SJCRH30 (cell line): ENCODE results near the gene RBBP5. TPM values are rescaled to one million over a fixed set of nuclear protein-coding genes. Genes with fewer than 3 reads are reported as not detected.
A peak's percentile ranks its signal among the peaks of the same experiment; 100 is the strongest.

ENCODE experiments used
- DNase-seq, 2 experiments: peaks; one replicate each; pipeline ENCODE4 v3.0.0-alpha.2; 2015 to 2020
- H3K27ac ChIP-seq: fragments of 250-450 bp; sonication (Bioruptor Pico); 2 replicates; pipeline ENCODE4 v1.5.1; 2020; ENCODE audit warnings: mild to moderate bottlenecking, moderate library complexity
- H3K27me3 ChIP-seq: fragments of 250-450 bp; sonication (Bioruptor Pico); 2 replicates; pipeline ENCODE4 v1.5.1; 2020; ENCODE audit warnings: mild to moderate bottlenecking, moderate library complexity
- H3K36me3 ChIP-seq: fragments of 250-450 bp; sonication (Bioruptor Pico); 2 replicates; pipeline ENCODE4 v1.5.1; 2020; ENCODE audit warnings: mild to moderate bottlenecking, moderate library complexity
- H3K4me1 ChIP-seq: fragments of 250-450 bp; sonication (Bioruptor Pico); 2 replicates; pipeline ENCODE4 v1.5.1; 2020; ENCODE audit warnings: mild to moderate bottlenecking, moderate library complexity
- H3K4me3 ChIP-seq: fragments of 250-450 bp; sonication (Bioruptor Pico); 2 replicates; pipeline ENCODE4 v1.5.1; 2020; ENCODE audit warnings: mild to moderate bottlenecking, moderate library complexity
- H3K9me3 ChIP-seq: fragments of 250-450 bp; sonication (Bioruptor Pico); replicated peaks from 2 replicates; pipeline ENCODE4 v1.5.1; 2020; ENCODE audit warnings: mild to moderate bottlenecking, moderate library complexity
- total RNA-seq: library from RNA; depleted of rRNA; stranded (reverse); fragments of >200 nt; shearing (Covaris generic); gene quantifications from 2 replicates; pipeline ENCODE4 v1.2.3, GENCODE V29; 2014

Gene RBBP5
- total RNA-seq, 1 experiment from 2014 or later: 33.8 TPM

DNA sequence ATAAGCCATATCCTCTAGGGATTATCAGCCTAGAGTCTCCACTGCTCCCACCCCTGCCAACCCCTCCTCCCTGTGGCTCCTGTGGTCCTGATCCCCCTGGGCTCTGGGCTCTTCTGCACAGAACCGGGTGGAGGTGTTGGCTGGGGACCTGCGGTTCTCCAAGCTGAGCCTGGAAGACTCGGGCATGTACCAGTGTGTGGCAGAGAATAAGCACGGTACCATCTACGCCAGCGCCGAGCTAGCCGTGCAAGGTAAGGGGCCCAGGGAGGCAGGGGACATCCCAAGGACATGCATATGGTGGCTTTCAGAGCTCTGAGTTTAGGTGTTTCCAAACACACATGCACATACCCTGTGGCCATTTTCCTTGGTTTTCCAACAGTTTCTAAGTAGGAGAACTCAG is 59.5 kb downstream of the RBBP5 start:
- Histone ChIP-seq H3K27me3 (peaks cover 5% of the 10 kb centered on the region; the same call in 1 of the 2 replicates), H3K36me3 (no peaks in the 10 kb centered on the region), H3K9me3 (no peaks in the 10 kb centered on the region), H3K27ac (no peak overlapping the region), H3K4me3 (no peak overlapping the region), H3K4me1 (no peaks in the 10 kb centered on the region)
- no peak for DNase-seq

DNA sequence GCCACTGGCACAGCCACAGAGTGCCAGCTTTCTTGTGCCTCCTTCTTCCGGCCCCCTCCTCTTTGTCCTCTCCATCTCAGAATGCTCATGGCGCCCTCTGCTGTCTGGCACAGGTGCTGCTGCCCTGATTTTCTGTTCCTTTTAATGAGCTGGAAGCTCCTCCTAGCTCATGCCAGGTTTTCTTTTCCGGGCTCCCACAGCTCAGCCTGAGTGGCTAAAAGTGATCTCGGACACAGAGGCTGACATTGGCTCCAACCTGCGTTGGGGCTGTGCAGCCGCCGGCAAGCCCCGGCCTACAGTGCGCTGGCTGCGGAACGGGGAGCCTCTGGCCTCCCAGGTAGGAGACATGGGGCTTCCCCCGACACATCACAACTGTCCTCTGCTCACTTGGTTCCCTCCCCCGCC is 60.1 kb downstream of the RBBP5 start:
- no peaks in the 10 kb centered on the region for H3K36me3 ChIP-seq
- no peaks in the 10 kb centered on the region for H3K9me3 ChIP-seq
- peaks cover 8% of the 10 kb centered on the region for H3K27me3 ChIP-seq
- H3K4me3 ChIP-seq: no peak overlapping the region
- DNase-seq: peak; percentile 80 to 90
- H3K27ac ChIP-seq: no peak overlapping the region
- peaks cover 4% of the 10 kb centered on the region for H3K4me1 ChIP-seq

DNA sequence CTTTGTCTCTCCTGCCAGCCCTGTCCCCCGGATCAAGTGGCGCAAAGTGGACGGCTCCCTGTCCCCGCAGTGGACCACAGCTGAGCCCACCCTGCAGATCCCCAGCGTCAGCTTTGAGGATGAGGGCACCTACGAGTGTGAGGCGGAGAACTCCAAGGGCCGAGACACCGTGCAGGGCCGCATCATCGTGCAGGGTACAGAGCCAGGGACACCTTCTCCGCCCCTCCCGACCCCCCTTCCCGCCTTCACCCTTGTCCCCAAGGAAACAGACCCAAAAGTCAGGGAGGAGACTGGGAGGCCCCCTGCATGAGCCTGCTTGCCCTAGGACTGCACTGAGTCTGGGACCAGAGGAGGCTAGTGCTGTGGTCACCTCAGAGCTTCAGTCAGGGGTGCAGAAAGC is 60.6 kb downstream of the RBBP5 start:
- Histone ChIP-seq H3K4me3 (no peak overlapping the region), H3K9me3 (no peaks in the 10 kb centered on the region), H3K27ac (no peak overlapping the region), H3K36me3 (no peaks in the 10 kb centered on the region), H3K27me3 (peaks cover 11% of the 10 kb centered on the region), H3K4me1 (peaks cover 8% of the 10 kb centered on the region)
- DNase-seq: no peak

DNA sequence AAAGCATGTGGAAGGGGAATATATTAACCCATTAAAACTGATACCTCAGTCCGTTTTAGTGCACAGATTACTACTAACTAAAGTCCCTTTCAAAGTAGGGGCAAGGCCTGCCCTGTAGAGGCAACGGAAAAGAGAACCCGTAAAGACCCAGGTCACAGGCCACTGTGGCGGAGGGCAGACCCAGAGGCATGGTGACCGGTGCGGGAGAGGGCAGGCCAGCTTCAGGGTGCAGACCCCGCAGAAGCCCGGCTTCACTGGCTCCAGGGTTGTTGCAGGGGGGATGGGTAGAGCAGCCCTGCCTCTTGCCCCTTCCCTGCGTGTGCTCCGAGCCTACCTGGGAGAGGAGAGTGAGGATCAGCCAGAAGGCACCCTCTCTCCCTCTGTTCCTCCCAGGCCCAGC is 61.0 kb downstream of the RBBP5 start:
- no peak overlapping the region for H3K4me3 ChIP-seq
- H3K27me3 ChIP-seq: peaks cover 11% of the 10 kb centered on the region
- no peak overlapping the region for H3K27ac ChIP-seq
- H3K4me1 ChIP-seq: peaks cover 8% of the 10 kb centered on the region
- no peaks in the 10 kb centered on the region for H3K9me3 ChIP-seq
- no peak for DNase-seq
- no peaks in the 10 kb centered on the region for H3K36me3 ChIP-seq

DNA sequence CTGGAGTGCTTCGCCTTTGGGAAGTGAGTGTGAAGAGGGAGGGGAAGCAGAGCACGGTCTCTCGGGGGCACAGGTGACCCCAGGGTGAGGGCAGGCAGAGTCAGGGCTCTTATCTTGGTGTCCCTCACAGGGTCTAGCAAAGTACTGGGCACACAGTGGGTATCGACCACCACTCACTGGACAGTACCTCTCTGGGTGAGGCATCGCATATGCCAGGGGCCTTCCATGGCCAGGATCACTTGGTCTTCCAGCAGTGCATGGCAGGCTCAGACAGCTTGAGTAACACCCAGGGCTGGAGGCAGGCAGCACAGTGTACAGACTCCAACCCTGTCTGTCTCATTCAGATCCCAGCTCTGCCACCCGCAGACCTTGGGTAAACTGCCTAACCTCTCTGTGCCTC is 62.1 kb downstream of the RBBP5 start:
- Histone ChIP-seq H3K27me3 (peaks cover 16% of the 10 kb centered on the region), H3K4me3 (no peak overlapping the region), H3K9me3 (no peaks in the 10 kb centered on the region), H3K27ac (no peak overlapping the region), H3K4me1 (peaks cover 8% of the 10 kb centered on the region), H3K36me3 (no peaks in the 10 kb centered on the region)
- DNase-seq: no peak

DNA sequence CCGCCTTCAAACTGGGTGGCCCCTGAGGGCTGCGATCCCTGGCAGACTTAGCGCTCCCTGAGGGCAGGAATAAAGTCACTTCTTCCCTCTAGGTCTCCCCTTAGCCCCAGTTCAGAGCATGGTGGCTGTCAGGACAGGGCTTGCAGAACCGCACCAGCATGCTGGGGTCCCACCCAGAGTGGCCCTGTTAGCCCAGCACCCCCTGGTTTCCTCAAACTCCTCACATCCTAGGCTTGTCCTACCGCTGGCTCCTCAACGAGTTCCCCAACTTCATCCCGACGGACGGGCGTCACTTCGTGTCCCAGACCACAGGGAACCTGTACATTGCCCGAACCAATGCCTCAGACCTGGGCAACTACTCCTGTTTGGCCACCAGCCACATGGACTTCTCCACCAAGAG is 62.9 kb downstream of the RBBP5 start:
- Histone ChIP-seq H3K36me3 (no peaks in the 10 kb centered on the region), H3K4me1 (peaks cover 8% of the 10 kb centered on the region), H3K27ac (no peak overlapping the region), H3K9me3 (no peaks in the 10 kb centered on the region), H3K27me3 (peaks cover 22% of the 10 kb centered on the region), H3K4me3 (no peak overlapping the region)
- no peak for DNase-seq

- Histone ChIP-seq H3K27me3 (peaks cover 29% of the 10 kb centered on the region), H3K27ac (no peak overlapping the region), H3K4me1 (peaks cover 8% of the 10 kb centered on the region), H3K4me3 (no peak overlapping the region), H3K36me3 (no peaks in the 10 kb centered on the region), H3K9me3 (no peaks in the 10 kb centered on the region)
- DNase-seq: no peak
Observed at GRCh38 chr1:205057808-205058575, 63.8 kb downstream of the RBBP5 start.

DNA sequence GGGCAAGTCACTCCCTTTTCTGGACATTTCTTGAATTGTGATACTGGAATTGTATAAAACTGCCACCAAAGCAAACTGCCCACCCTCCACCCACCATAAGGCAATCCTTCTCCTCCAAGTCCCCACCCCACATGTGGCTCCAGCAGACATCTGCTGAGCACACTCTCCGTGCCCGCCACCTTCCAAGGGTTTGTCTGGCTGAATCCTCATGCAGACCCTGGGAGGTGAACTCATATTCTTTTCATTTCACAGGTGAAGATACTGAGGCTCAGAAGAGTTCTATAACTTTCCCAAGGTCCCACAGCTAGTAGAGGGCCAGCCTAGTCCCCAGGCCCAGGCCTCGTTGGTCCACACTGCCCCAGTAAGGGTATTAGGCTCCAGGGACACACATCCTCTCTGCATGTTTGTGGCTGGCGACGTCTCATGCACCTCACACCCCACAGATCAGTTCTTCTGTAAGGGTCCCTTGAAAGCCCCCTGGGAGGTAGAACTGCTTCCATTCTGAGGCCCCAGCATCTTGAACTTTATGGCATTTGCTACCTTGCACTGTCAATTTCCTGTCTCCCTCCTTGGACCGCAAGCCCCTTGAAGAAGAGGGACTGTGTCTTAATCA is 64.7 kb downstream of the RBBP5 start:
- Histone ChIP-seq H3K27ac (no peak overlapping the region), H3K27me3 (peaks cover 33% of the 10 kb centered on the region), H3K4me1 (peaks cover 8% of the 10 kb centered on the region), H3K4me3 (no peak overlapping the region), H3K9me3 (no peaks in the 10 kb centered on the region), H3K36me3 (no peaks in the 10 kb centered on the region)
- no peak for DNase-seq

- peak; percentile 84 to 85 for DNase-seq
- H3K4me1 ChIP-seq: peaks cover 8% of the 10 kb centered on the region
- H3K27ac ChIP-seq: no peak overlapping the region
- H3K9me3 ChIP-seq: no peaks in the 10 kb centered on the region
- no peaks in the 10 kb centered on the region for H3K36me3 ChIP-seq
- H3K27me3 ChIP-seq: peaks cover 36% of the 10 kb centered on the region
- H3K4me3 ChIP-seq: no peak overlapping the region
Observed at GRCh38 chr1:205056188-205056611, 65.6 kb downstream of the RBBP5 start.

DNA sequence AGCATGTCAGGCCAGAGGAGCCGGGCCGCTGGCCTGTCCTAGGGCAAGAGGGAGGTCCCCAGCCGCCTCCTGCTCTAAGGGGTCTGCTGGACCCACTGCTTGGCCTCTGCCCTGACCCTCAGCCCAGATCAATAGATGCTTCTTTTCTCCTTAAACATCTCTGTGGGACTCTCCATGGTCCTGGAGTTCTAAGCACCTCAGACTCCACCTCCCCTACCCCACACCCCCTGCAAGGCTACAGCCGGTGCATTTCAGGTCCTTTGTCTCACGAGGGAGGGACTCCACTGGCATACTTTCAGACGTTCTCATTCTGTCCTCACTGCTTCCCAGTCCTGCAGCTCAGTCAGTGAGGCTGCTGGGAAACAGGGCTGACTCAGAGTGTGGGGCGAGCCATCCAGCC is 67.8 kb downstream of the RBBP5 start:
- Histone ChIP-seq H3K4me3 (no peak overlapping the region), H3K27me3 (peaks cover 43% of the 10 kb centered on the region), H3K9me3 (no peaks in the 10 kb centered on the region), H3K4me1 (peaks cover 8% of the 10 kb centered on the region), H3K27ac (no peak overlapping the region), H3K36me3 (no peaks in the 10 kb centered on the region)
- no peak for DNase-seq

DNA sequence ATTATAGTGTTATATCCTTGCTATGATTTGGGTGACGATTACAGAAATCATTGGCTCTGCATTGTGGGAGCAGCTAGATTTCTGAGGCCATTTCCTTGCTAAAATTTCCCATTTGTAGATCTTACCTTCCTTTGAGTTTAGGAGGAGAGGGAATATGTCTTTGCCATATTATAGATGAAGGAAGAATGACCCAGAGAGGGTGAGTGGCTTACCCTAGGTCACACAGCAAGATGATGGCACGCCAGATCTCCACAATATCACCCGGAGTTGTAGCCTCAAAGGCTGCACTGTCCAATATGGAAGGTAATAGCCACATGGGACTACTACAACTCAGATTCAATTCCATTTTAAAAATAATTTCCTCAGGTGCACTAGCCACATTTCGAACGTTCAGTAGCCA is 68.5 kb downstream of the RBBP5 start:
- Histone ChIP-seq H3K27me3 (peaks cover 43% of the 10 kb centered on the region), H3K4me3 (no peak overlapping the region), H3K27ac (no peak overlapping the region), H3K4me1 (peaks cover 8% of the 10 kb centered on the region), H3K36me3 (no peaks in the 10 kb centered on the region), H3K9me3 (no peaks in the 10 kb centered on the region)
- no peak for DNase-seq

DNA sequence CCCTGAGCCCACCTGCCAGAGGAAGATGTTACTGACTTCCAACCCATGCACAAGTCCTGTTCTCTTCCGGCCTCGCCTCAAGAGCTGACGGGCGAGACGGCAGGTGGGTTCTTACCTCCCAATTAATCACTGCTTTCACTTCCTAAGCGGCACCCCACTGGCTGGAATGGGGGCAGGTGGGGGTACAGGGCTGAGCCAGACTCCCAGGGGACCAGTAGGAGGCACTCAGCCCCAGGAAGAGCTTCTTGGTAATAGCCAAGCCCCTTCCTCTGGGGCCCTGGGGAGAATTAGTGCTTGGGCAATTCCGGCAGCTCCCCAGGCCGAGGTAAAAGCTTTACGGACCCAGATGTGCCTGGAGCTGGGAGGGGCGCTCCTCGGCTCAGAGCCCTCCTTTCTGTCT is 69.1 kb downstream of the RBBP5 start:
- Histone ChIP-seq H3K4me3 (no peak overlapping the region), H3K36me3 (no peaks in the 10 kb centered on the region), H3K27ac (no peak overlapping the region), H3K9me3 (no peaks in the 10 kb centered on the region), H3K4me1 (peaks cover 8% of the 10 kb centered on the region), H3K27me3 (peaks cover 43% of the 10 kb centered on the region)
- no peak for DNase-seq

DNA sequence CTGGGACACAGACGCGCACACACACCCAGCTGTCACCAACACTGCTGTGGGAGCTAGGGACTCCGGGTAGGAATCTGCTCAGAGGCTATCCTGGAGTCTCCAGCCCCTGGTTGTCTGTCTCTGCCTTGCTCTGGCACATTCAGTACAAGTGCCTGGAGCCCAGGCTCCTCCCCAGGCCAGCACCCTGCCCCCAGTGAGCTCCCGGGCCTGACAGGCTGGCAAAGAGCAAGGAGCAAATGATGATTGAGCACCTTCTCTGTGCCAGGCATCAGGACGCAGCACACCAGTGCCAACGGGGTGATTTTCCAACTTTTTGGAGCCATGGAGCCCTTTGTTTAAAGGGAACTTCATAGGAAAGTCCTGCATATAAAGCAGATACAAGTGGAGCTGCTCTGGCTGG is 72.3 kb downstream of the RBBP5 start:
- no peaks in the 10 kb centered on the region for H3K36me3 ChIP-seq
- H3K4me3 ChIP-seq: no peak overlapping the region
- no peaks in the 10 kb centered on the region; the same call in 1 of the 2 replicates for H3K4me1 ChIP-seq
- H3K27me3 ChIP-seq: peaks cover 47% of the 10 kb centered on the region
- H3K9me3 ChIP-seq: no peaks in the 10 kb centered on the region
- no peak overlapping the region for H3K27ac ChIP-seq
- DNase-seq: no peak

DNA sequence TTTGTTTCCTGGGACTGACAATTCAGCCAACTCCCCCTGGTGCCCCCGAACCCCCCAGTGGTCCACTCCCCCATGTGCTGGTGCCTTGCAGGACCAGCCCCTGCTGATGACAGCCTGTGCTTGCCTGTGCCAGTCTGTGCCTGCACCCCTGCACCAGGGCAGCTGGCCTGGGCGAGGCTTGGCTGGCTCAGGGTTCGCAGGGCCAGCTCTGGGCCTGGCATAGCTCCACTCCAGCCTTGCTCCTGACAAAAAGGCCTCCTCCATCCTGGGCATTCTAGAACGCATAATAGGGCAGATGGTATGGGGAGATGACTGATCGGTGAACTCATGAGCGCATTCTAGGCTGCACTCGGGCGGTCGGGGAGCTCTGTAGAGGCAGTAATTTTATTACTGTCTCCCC is 73.4 kb downstream of the RBBP5 start:
- H3K36me3 ChIP-seq: no peaks in the 10 kb centered on the region
- H3K9me3 ChIP-seq: no peaks in the 10 kb centered on the region
- H3K27ac ChIP-seq: no peak overlapping the region
- H3K4me1 ChIP-seq: no peaks in the 10 kb centered on the region; the same call in 1 of the 2 replicates
- H3K27me3 ChIP-seq: peaks cover 50% of the 10 kb centered on the region
- DNase-seq: no peak
- no peak overlapping the region for H3K4me3 ChIP-seq

- Histone ChIP-seq H3K9me3 (no peaks in the 10 kb centered on the region), H3K27me3 (peaks cover 47% of the 10 kb centered on the region), H3K4me3 (no peak overlapping the region), H3K36me3 (no peaks in the 10 kb centered on the region), H3K27ac (no peak overlapping the region), H3K4me1 (no peaks in the 10 kb centered on the region; the same call in 1 of the 2 replicates)
- no peak for DNase-seq
Observed at GRCh38 chr1:205047764-205048231, 74.0 kb downstream of the RBBP5 start.
